Endothelial cell of umbilical vein (primary cell): Measurements from ENCODE around the gene RGS10. TPM values are rescaled to one million over a fixed set of nuclear protein-coding genes. Genes with fewer than 3 reads are reported as not detected.

Source experiments
- BruUV-seq: library from RNA; stranded (reverse); fragments of 400-500 nt; replicated peaks from 2 replicates; lab custom pipeline; 2021; lab: Mats Ljungman, UMichigan
- CTCF ChIA-PET: fragments of 300-600, 350-600 bp; sonication (Branson Sonifier 250); formaldehyde crosslinking; loops from one replicate; lab custom pipeline; 2021; ENCODE audit warnings: antibody characterized with exemption, inconsistent platforms; lab: Charles Lee
- POLR2A ChIA-PET: fragments of 300-600, 350-600 bp; sonication (Branson Sonifier 250); formaldehyde crosslinking; loops from one replicate; lab custom pipeline; 2021; ENCODE audit warnings: antibody characterized with exemption, inconsistent platforms; lab: Charles Lee
- DNase-seq: peaks from one replicate; pipeline ENCODE4 v3.0.0-alpha.2; 2011; ENCODE audit warnings: low read depth, low spot score
- FAIRE-seq: peaks from 2 replicates; lab custom pipeline; 2011; peaks lifted over from hg19 to GRCh38; lab: Jason Lieb, UNC
- H2AFZ ChIP-seq: 2 replicates; pipeline ENCODE4 v1.6.0; 2012; ENCODE audit warnings: low read depth, low read length, control low read depth, inconsistent platforms
- H3K27ac ChIP-seq: 2 replicates; pipeline ENCODE4 v1.5.1; 2011; ENCODE audit warnings: low read depth, mild to moderate bottlenecking, control low read depth, low read length, moderate library complexity; ENCODE audit not compliant: insufficient read depth
- H3K27me3 ChIP-seq, 2 experiments: 2 replicates each; pipeline versions ENCODE4 v1.6.0 to v1.6.1; 2011; ENCODE audit warnings: low read length in 2 of 2, mixed read lengths in 1 of 2; ENCODE audit not compliant: control insufficient read depth in 2 of 2, insufficient read depth in 2 of 2
- H3K36me3 ChIP-seq, 2 experiments: 2 replicates in 1 of 2; 3 replicates in 1 of 2; pipeline ENCODE4 v1.5.1; 2011; ENCODE audit warnings: low read length in 2 of 2, mild to moderate bottlenecking in 1 of 2, moderate library complexity in 1 of 2; ENCODE audit not compliant: control insufficient read depth in 2 of 2, insufficient read depth in 2 of 2; ENCODE audit errors: extremely low read depth in 1 of 2
- H3K4me1 ChIP-seq: 3 replicates; pipeline ENCODE4 v1.5.1; 2011; ENCODE audit warnings: mild to moderate bottlenecking, low read length; ENCODE audit not compliant: control insufficient read depth, insufficient read depth; ENCODE audit errors: extremely low read depth
- H3K4me2 ChIP-seq: 2 replicates; pipeline ENCODE4 v1.6.1; 2011; ENCODE audit warnings: low read length, control low read depth, mixed read lengths; ENCODE audit not compliant: insufficient read depth
- H3K4me3 ChIP-seq, 3 experiments: fragments of 200-600 bp in 1 of 3; sonication (generic), shearing (Covaris generic) in 1 of 3; replicated peaks in 1 of 3; 2 replicates each; pipeline ENCODE4 v1.5.1; 2011 to 2016; ENCODE audit warnings: control low read depth in 3 of 3, low read length in 3 of 3, mild to moderate bottlenecking in 2 of 3, inconsistent platforms in 1 of 3, low read depth in 1 of 3, moderate library complexity in 1 of 3; ENCODE audit not compliant: insufficient read depth in 1 of 3
- H3K79me2 ChIP-seq: 2 replicates; pipeline ENCODE4 v1.6.0; 2012; ENCODE audit warnings: low read length, inconsistent platforms; ENCODE audit not compliant: control insufficient read depth, insufficient read depth
- H3K9ac ChIP-seq: replicated peaks from 2 replicates; pipeline ENCODE3; 2011; ENCODE audit warnings: low read length, control low read depth; ENCODE audit not compliant: insufficient read depth; ENCODE audit errors: extremely low read depth
- H3K9me1 ChIP-seq: replicated peaks from 3 replicates; pipeline ENCODE4 v1.6.0; 2011; ENCODE audit warnings: mild to moderate bottlenecking, low read length; ENCODE audit not compliant: control insufficient read depth, insufficient read depth; ENCODE audit errors: extremely low read depth
- H3K9me3 ChIP-seq: replicated peaks from 2 replicates; pipeline ENCODE4 v1.5.1; 2012; ENCODE audit warnings: low read length, inconsistent platforms; ENCODE audit not compliant: control insufficient read depth, insufficient read depth
- H4K20me1 ChIP-seq: replicated peaks from 2 replicates; pipeline ENCODE3; 2011; ENCODE audit warnings: mild to moderate bottlenecking, low read length; ENCODE audit not compliant: control insufficient read depth, insufficient read depth; ENCODE audit errors: extremely low read depth
- EZH2 ChIP-seq: IDR thresholded peaks from 2 replicates; pipeline ENCODE4 v1.6.1; 2012; ENCODE audit warnings: borderline replicate concordance, low read depth, mild to moderate bottlenecking, moderate library complexity, low read length, inconsistent platforms; ENCODE audit not compliant: severe bottlenecking
- FOS ChIP-seq: IDR thresholded peaks from 2 replicates; pipeline ENCODE4 v1.6.1; 2011; ENCODE audit warnings: mild to moderate bottlenecking, low read length, moderate library complexity, borderline replicate concordance; ENCODE audit not compliant: insufficient read depth
- GATA2 ChIP-seq: IDR thresholded peaks from 2 replicates; pipeline ENCODE4 v1.7.0; 2011; ENCODE audit warnings: low read depth, mild to moderate bottlenecking, moderate library complexity, mixed read lengths, low read length; ENCODE audit not compliant: insufficient read length, insufficient read depth
- JUN ChIP-seq: IDR thresholded peaks from 2 replicates; pipeline ENCODE4 v1.6.1; 2011; ENCODE audit warnings: borderline replicate concordance, low read depth; ENCODE audit not compliant: insufficient read length, insufficient read depth
- MYC ChIP-seq: IDR thresholded peaks from one replicate; pipeline ENCODE4 v1.6.1; 2011; ENCODE audit warnings: mild to moderate bottlenecking, low read depth, low read length
- POLR2A ChIP-seq: IDR thresholded peaks from 2 replicates; pipeline ENCODE4 v1.6.1; 2012; ENCODE audit warnings: low read depth, mild to moderate bottlenecking, control low read depth, low read length
- POLR2AphosphoS5 ChIP-seq: IDR thresholded peaks from 2 replicates; pipeline ENCODE4 v1.6.1; 2012; ENCODE audit warnings: low read depth, mild to moderate bottlenecking, control low read depth, low read length, moderate library complexity; ENCODE audit not compliant: insufficient read depth
- dilution Hi-C: fragments of 300-500 bp; cut with MboI; formaldehyde crosslinking; loops from one replicate; pipeline ENCODE4 v1.15.0; 2019; ENCODE audit warnings: low sequenced_read_pairs; ENCODE audit not compliant: extremely low pct_ligation_motif_present
- intact Hi-C: fragments of 100-400 bp; cut with micrococcal nuclease; formaldehyde crosslinking; loops from one replicate; pipeline ENCODE4 v1.10.0; 2022
- polyA plus RNA-seq, 4 experiments: library from polyadenylated mRNA; depleted of rRNA in 3 of 4; stranded (reverse) in 3 of 4; unstranded in 1 of 4; fragments of >200 nt; gene quantifications; 2 replicates each; pipeline versions ENCODE4 v1.2.1 to v1.2.3, GENCODE V29; 2011 to 2012; ENCODE audit warnings: missing spikeins in 1 of 4
- total RNA-seq: library from RNA; stranded (reverse); gene quantifications from 2 replicates; pipeline ENCODE4 v1.2.3, GENCODE V29; 2021
- TF ChIP-seq, protein P1 (sequence below), 2 donors: IDR thresholded peaks; 1 replicate in 1 of 2; 2 replicates in 1 of 2; pipeline ENCODE4 v1.5.1; 2011; ENCODE audit warnings: low read length in 2 of 2, mild to moderate bottlenecking in 2 of 2, moderate library complexity in 2 of 2, control low read depth in 1 of 2, inconsistent platforms in 1 of 2, low read depth in 1 of 2; ENCODE audit not compliant: insufficient read depth in 1 of 2; ENCODE audit errors: extremely low read depth in 1 of 2
- TF ChIP-seq, protein P2 (sequence below): IDR thresholded peaks from 2 replicates; pipeline ENCODE4 v1.6.1; 2011; ENCODE audit not compliant: insufficient read depth, insufficient read length

RGS10 gene
- total and polyA plus RNA-seq, 2 donors (not counting 3 experiments of a cell fraction or from before 2014, with no cell fraction given) = 7.8 to 22.4 TPM

DNA sequence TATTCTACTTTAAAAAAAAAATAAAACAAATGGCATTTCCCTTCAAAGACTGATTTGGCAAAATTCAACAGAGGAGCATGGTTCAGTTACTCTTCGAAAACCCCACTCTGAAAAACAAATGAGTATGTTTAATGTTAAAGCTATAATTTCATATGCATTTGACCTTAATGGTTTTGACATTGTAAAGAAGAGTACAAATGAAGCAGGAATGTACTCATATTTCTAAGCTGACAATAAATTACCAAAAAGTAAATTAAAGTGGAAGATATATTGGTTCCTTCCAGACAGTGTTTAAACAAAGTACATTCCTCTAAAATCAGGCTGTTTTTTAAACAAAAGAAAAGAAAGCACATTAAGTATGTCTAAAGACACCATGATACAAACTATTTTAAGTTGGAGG is 16.4 kb downstream of the RGS10 start:
- intact Hi-C loops (no loop called here), dilution Hi-C loops (no loop called here)
- Histone ChIP-seq H3K9ac (no peak overlapping the region), H3K79me2 (no peaks in the 10 kb centered on the region), H3K27me3 (no peaks in the 10 kb centered on the region), H3K4me1 (peaks cover 11% of the 10 kb centered on the region), H4K20me1 (no peaks in the 10 kb centered on the region), H3K36me3 (no peaks in the 10 kb centered on the region), H3K27ac (no peak overlapping the region), H3K4me3 (no peak overlapping the region), H3K4me2 (no peak overlapping the region), H3K9me3 (no peaks in the 10 kb centered on the region), H2AFZ (no peak overlapping the region), H3K9me1 (no peaks in the 10 kb centered on the region)
- no TSS peak for BruUV-seq
- ChIA-PET POLR2A (no interaction called here), CTCF (interaction anchor here (0.7 to 2.4 kb wide), 4 partner anchors 9 to 81 kb away, joined by 3 to 10 read pairs (median 7); partner anchors contain the start of gene RGS10)
- FAIRE-seq (no peak), DNase-seq (no peak)
- TF ChIP-seq FOS (no peak), JUN (no peak), MYC (no peak), POLR2AphosphoS5 (no peak)
- TF ChIP-seq, protein P1, sequence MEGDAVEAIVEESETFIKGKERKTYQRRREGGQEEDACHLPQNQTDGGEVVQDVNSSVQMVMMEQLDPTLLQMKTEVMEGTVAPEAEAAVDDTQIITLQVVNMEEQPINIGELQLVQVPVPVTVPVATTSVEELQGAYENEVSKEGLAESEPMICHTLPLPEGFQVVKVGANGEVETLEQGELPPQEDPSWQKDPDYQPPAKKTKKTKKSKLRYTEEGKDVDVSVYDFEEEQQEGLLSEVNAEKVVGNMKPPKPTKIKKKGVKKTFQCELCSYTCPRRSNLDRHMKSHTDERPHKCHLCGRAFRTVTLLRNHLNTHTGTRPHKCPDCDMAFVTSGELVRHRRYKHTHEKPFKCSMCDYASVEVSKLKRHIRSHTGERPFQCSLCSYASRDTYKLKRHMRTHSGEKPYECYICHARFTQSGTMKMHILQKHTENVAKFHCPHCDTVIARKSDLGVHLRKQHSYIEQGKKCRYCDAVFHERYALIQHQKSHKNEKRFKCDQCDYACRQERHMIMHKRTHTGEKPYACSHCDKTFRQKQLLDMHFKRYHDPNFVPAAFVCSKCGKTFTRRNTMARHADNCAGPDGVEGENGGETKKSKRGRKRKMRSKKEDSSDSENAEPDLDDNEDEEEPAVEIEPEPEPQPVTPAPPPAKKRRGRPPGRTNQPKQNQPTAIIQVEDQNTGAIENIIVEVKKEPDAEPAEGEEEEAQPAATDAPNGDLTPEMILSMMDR (IDR thresholded peaks at IDR 0.05; ENCODE audit: extremely low read depth in 1 of 2, insufficient read depth in 1 of 2, low read depth in 1 of 2, low read length in 2 of 2) = no peak

DNA sequence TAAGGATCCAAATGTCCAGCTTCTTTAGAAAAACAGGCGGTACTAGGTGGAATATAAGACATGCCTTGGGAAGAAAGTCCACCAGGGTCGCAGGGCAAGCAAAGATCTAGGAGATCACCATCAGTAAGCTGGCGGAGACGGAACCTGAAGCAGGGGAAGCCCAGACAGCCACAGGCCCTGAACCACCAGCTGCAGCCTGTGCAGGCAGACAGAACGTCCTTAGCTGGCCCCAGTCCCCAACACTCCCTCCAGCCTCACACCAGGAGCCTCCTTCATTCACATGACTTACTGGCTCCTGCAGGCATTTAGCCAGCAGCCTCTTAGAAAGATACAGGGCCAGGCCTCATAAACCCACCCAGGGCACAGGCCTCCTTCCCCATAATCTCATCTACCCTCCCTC is 17.4 kb downstream of the RGS10 start:
- TF ChIP-seq, protein P2, sequence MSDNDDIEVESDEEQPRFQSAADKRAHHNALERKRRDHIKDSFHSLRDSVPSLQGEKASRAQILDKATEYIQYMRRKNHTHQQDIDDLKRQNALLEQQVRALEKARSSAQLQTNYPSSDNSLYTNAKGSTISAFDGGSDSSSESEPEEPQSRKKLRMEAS = no peak
- no peak for TF ChIP-seq POLR2AphosphoS5
- no peak for TF ChIP-seq EZH2
- TF ChIP-seq POLR2A = no peak
- no peak for TF ChIP-seq JUN
- TF ChIP-seq, protein P1 (IDR thresholded peaks at IDR 0.05; ENCODE audit: extremely low read depth in 1 of 2, insufficient read depth in 1 of 2, low read depth in 1 of 2, low read length in 2 of 2) = no peak
- TF ChIP-seq GATA2 = no peak
- TF ChIP-seq FOS = no peak
- no peak for TF ChIP-seq MYC
- Histone ChIP-seq H3K9ac (no peak overlapping the region), H3K79me2 (no peaks in the 10 kb centered on the region), H2AFZ (no peak overlapping the region), H3K27me3 (no peaks in the 10 kb centered on the region), H3K4me1 (peaks cover 16% of the 10 kb centered on the region), H4K20me1 (no peaks in the 10 kb centered on the region), H3K9me1 (no peaks in the 10 kb centered on the region), H3K27ac (no peak overlapping the region), H3K4me2 (no peak overlapping the region), H3K9me3 (no peaks in the 10 kb centered on the region), H3K4me3 (no peak overlapping the region), H3K36me3 (no peaks in the 10 kb centered on the region)
- CTCF ChIA-PET = interaction anchor here (1.2 to 2.4 kb wide), 5 partner anchors 13 to 318 kb away, joined by 4 to 10 read pairs (median 6); partner anchors contain the start of genes GRK5 and RGS10
- intact Hi-C loops = no loop called here
- FAIRE-seq (no peak), DNase-seq (no peak)
- no TSS peak for BruUV-seq
- POLR2A ChIA-PET = no interaction called here
- dilution Hi-C loops = no loop called here
